Measurements from ENCODE around the gene C17orf75. TPM values are rescaled to one million over a fixed set of nuclear protein-coding genes. Genes with fewer than 3 reads are reported as not detected.

The C17orf75 gene
- total and polyA plus RNA-seq, 2 of the 8 experiments (the other 6 are each of a cell fraction or from before 2014, with no cell fraction given), result 15.8 to 42.6 TPM

- Histone ChIP-seq H3K27me3 (replicated peaks in 1 of 4; ENCODE audit: control insufficient read depth in 3 of 4, extremely low read depth in 1 of 4, insufficient read depth in 3 of 4, low read length in 3 of 4) (no peaks in the 10 kb centered on the region; a peak in 1 of 7 replicates), H3K4me3 (ENCODE audit: extremely low read depth in 1 of 4, insufficient read depth in 2 of 4, low read depth in 3 of 4, low read length in 4 of 4) (no peak overlapping the region), H4K5ac (ENCODE audit: insufficient read length, low read depth, low read length) (no peak overlapping the region), H2BK20ac (ENCODE audit: low read length) (peak overlapping the region; percentile 67; the same call in 1 of the 2 replicates), H3K9ac (replicated peaks in 1 of 4; ENCODE audit: extremely low read depth in 1 of 4, low read depth in 3 of 4, low read length in 3 of 4) (no peak overlapping the region), H3K23me2 (ENCODE audit: low read depth, low read length) (no peaks in the 10 kb centered on the region), H3K36me3 (ENCODE audit: control insufficient read depth in 2 of 4, insufficient read depth in 4 of 4, low read length in 3 of 4) (no peaks in the 10 kb centered on the region), H2AK5ac (ENCODE audit: low read depth, low read length) (no peak overlapping the region; the same call in 1 of the 2 replicates), H3K56ac (replicated peaks; ENCODE audit: insufficient read length, low read depth, low read length) (no peak overlapping the region), H2AFZ (ENCODE audit: low read length) (no peak overlapping the region), H3K9me3 (ENCODE audit: insufficient read depth in 2 of 2, low read depth in 1 of 2, low read length in 1 of 2) (no peaks in the 10 kb centered on the region), H3K79me2 (ENCODE audit: control insufficient read depth in 1 of 2, insufficient read depth in 2 of 2, low read length in 2 of 2) (no peaks in the 10 kb centered on the region), H3K27ac (ENCODE audit: low read depth, low read length) (no peak overlapping the region), H3K79me1 (ENCODE audit: low read depth, low read length) (no peaks in the 10 kb centered on the region), H3K4ac (replicated peaks; ENCODE audit: insufficient read length, low read depth, low read length) (no peak overlapping the region), H3K23ac (ENCODE audit: insufficient read length) (no peak overlapping the region), H2BK5ac (ENCODE audit: low read depth, low read length) (peak overlapping the region; percentile 68; the same call in 1 of the 2 replicates), H3K4me2 (ENCODE audit: insufficient read depth in 1 of 2, low read depth in 2 of 2, low read length in 2 of 2) (no peak overlapping the region; a peak in 1 of 4 replicates), H2BK120ac (replicated peaks; ENCODE audit: low read depth, low read length) (no peak overlapping the region), H4K20me1 (replicated peaks in 1 of 2; ENCODE audit: control insufficient read depth in 1 of 2, insufficient read depth in 2 of 2, low read length in 2 of 2) (no peaks in the 10 kb centered on the region), H4K8ac (ENCODE audit: extremely low read depth, insufficient read depth, low read length) (no peak overlapping the region), H4K91ac (replicated peaks; ENCODE audit: insufficient read length, low read length) (peak overlapping the region; percentile 2), H3K18ac (ENCODE audit: extremely low read depth, low read length) (peak overlapping the region; percentile 52; the same call in 1 of the 2 replicates), H2BK12ac (ENCODE audit: low read depth, low read length) (peak overlapping the region; percentile 71; the same call in 1 of the 2 replicates), H2BK15ac (ENCODE audit: low read length) (peak overlapping the region; percentile 89; the same call in 1 of the 2 replicates), H3K4me1 (replicated peaks in 1 of 4; ENCODE audit: control insufficient read depth in 3 of 4, insufficient read depth in 4 of 4, low read length in 3 of 4) (peaks cover 14 to 38% (median 30%) of the 10 kb centered on the region in 4 experiments), H3K14ac (ENCODE audit: insufficient read length) (no peak overlapping the region)
- POLR2A ChIA-PET (ENCODE audit: partially characterized antibody), result interaction anchor here (0.8 to 1.3 kb wide), 4 partner anchors 9 to 20 kb away, joined by 3 to 4 read pairs (median 3); no protein-coding TSS in a partner anchor
- 83% methylated on average over 9 of the region's 9 CpGs; no CpG with 5 or more reads in 1 of the 2 experiments for WGBS, 2 experiments (ENCODE audit: extremely low coverage in 1 of 2, insufficient coverage in 1 of 2, insufficient read length in 1 of 2, insufficient replicate concordance in 2 of 2, low coverage in 1 of 2, low lambda C conversion rate in 2 of 2, missing lambda C conversion rate in 1 of 2)
- FAIRE-seq (no peak), DNase-seq (ENCODE audit: low read depth in 1 of 2, low spot score in 2 of 2) (no peak)
- CTCF ChIA-PET (ENCODE audit: partially characterized antibody), result interaction anchor here (0.5 to 3.9 kb wide), 10 partner anchors 9 to 373 kb away, joined by 3 to 32 read pairs (median 7); no protein-coding TSS in a partner anchor
- no peak for TF ChIP-seq CTCF (IDR thresholded peaks at IDR 0.05; ENCODE audit: control extremely low read depth in 1 of 3, insufficient read depth in 1 of 3, low read depth in 1 of 3, low read length in 3 of 3)
- no peak for TF ChIP-seq POU5F1 (IDR thresholded peaks at IDR 0.05; ENCODE audit: low read depth, low read length)
- no peak for TF ChIP-seq CBX5 (IDR thresholded peaks at IDR 0.05; ENCODE audit: low read depth, low read length)
- no peak for TF ChIP-seq KDM1A (IDR thresholded peaks at IDR 0.05; ENCODE audit: borderline replicate concordance, low read length)
- TF ChIP-seq TAF1 (IDR thresholded peaks at IDR 0.05; ENCODE audit: low read depth, low read length), result no peak
- TF ChIP-seq BRCA1 (IDR thresholded peaks at IDR 0.05; ENCODE audit: low read depth, low read length), result no peak
- TF ChIP-seq USF2 (IDR thresholded peaks at IDR 0.05; ENCODE audit: low read length), result no peak
- TF ChIP-seq RFX5 (IDR thresholded peaks at IDR 0.05; ENCODE audit: borderline replicate concordance, low read depth, low read length), result no peak
Observed at GRCh38 chr17:32285746-32286517, 56.0 kb downstream of the C17orf75 start.
